Neuronal stem cell (in vitro differentiated cells): Measurements from ENCODE around the gene STX1B.

Experiments
- DNase-seq: peaks from one replicate; pipeline ENCODE4 v3.0.0-alpha.2; 2013; ENCODE audit warnings: low spot score
- H2AFZ ChIP-seq: one replicate; pipeline ENCODE4 v1.6.1; 2013; ENCODE audit warnings: mild to moderate bottlenecking, low read length, inconsistent platforms
- H2AK5ac ChIP-seq: 2 replicates; pipeline ENCODE4 v1.6.1; 2013; ENCODE audit warnings: low read depth, mild to moderate bottlenecking, inconsistent platforms, low read length, moderate library complexity, mixed read lengths
- H2BK120ac ChIP-seq: 2 replicates; pipeline ENCODE4 v1.6.1; 2013; ENCODE audit warnings: low read depth, mild to moderate bottlenecking, inconsistent platforms, low read length, moderate library complexity, mixed read lengths
- H2BK12ac ChIP-seq: one replicate; pipeline ENCODE4 v1.6.1; 2013; ENCODE audit warnings: low read length, inconsistent platforms
- H2BK15ac ChIP-seq: 2 replicates; pipeline ENCODE4 v1.6.1; 2013; ENCODE audit warnings: mild to moderate bottlenecking, low read length, inconsistent platforms, mixed read lengths
- H2BK5ac ChIP-seq: one replicate; pipeline ENCODE4 v1.6.1; 2013; ENCODE audit warnings: inconsistent platforms, mild to moderate bottlenecking, low read length, moderate library complexity
- H3K14ac ChIP-seq: one replicate; pipeline ENCODE4 v1.6.1; 2013; ENCODE audit warnings: low read length, inconsistent platforms
- H3K18ac ChIP-seq: 2 replicates; pipeline ENCODE4 v1.6.1; 2013; ENCODE audit warnings: low read length, inconsistent platforms
- H3K23ac ChIP-seq: 2 replicates; pipeline ENCODE4 v1.6.1; 2013; ENCODE audit warnings: low read depth, mild to moderate bottlenecking, mixed read lengths, low read length, inconsistent platforms; ENCODE audit not compliant: poor library complexity
- H3K27ac ChIP-seq: replicated peaks from 3 replicates; pipeline ENCODE4 v1.5.1; 2013; ENCODE audit warnings: low read length, inconsistent platforms
- H3K27me3 ChIP-seq, 3 experiments: 2 replicates each; pipeline ENCODE4 v1.6.1; 2013; ENCODE audit warnings: low read length in 3 of 3, mild to moderate bottlenecking in 2 of 3, inconsistent platforms in 1 of 3, low read depth in 1 of 3, mixed read lengths in 1 of 3, moderate library complexity in 1 of 3; ENCODE audit not compliant: control insufficient read depth in 3 of 3, insufficient read depth in 3 of 3
- H3K36me3 ChIP-seq, 2 donors: replicated peaks in 1 of 2; 2 replicates each; pipeline ENCODE4 v1.6.1; 2013; ENCODE audit warnings: low read length in 2 of 2; ENCODE audit not compliant: control insufficient read depth in 2 of 2, insufficient read depth in 2 of 2
- H3K4ac ChIP-seq: 2 replicates; pipeline ENCODE4 v1.6.1; 2013; ENCODE audit warnings: inconsistent platforms, mild to moderate bottlenecking, low read length, moderate library complexity
- H3K4me1 ChIP-seq, 2 donors: 1 replicate in 1 of 2; 2 replicates in 1 of 2; pipeline ENCODE4 v1.6.1; 2013; ENCODE audit warnings: low read length in 2 of 2, low read depth in 1 of 2; ENCODE audit not compliant: control insufficient read depth in 2 of 2, insufficient read depth in 1 of 2
- H3K4me2 ChIP-seq: one replicate; pipeline ENCODE4 v1.6.1; 2013; ENCODE audit warnings: mild to moderate bottlenecking, low read length, inconsistent platforms; ENCODE audit not compliant: insufficient read depth, poor library complexity, severe bottlenecking
- H3K4me3 ChIP-seq, 2 donors: 2 replicates each; pipeline ENCODE4 v1.5.1; 2013; ENCODE audit warnings: low read length in 2 of 2, mild to moderate bottlenecking in 2 of 2, inconsistent platforms in 1 of 2, moderate library complexity in 1 of 2
- H3K79me1 ChIP-seq: one replicate; pipeline ENCODE4 v1.6.1; 2013; ENCODE audit warnings: low read depth, mild to moderate bottlenecking, inconsistent platforms, low read length, moderate library complexity
- H3K9ac ChIP-seq: one replicate; pipeline ENCODE4 v1.6.1; 2013; ENCODE audit warnings: mild to moderate bottlenecking, low read depth, low read length, inconsistent platforms; ENCODE audit not compliant: poor library complexity
- H3K9me3 ChIP-seq, 2 donors: replicated peaks in 1 of 2; 2 replicates each; pipeline versions ENCODE3 to v1.6.1; 2013; ENCODE audit warnings: low read length in 2 of 2, mild to moderate bottlenecking in 2 of 2, inconsistent platforms in 1 of 2, low read depth in 1 of 2, mixed read lengths in 1 of 2, moderate library complexity in 1 of 2; ENCODE audit not compliant: control insufficient read depth in 2 of 2, insufficient read depth in 1 of 2
- H4K8ac ChIP-seq: one replicate; pipeline ENCODE4 v1.6.1; 2013; ENCODE audit warnings: low read depth, mild to moderate bottlenecking, inconsistent platforms, low read length, moderate library complexity
- H4K91ac ChIP-seq: one replicate; pipeline ENCODE4 v1.6.1; 2013; ENCODE audit warnings: low read length, low read depth, mild to moderate bottlenecking, inconsistent platforms; ENCODE audit not compliant: poor library complexity
- WGBS, 2 donors: extraction: QIAGEN DNeasy Blood & Tissue Kit; methylation state at CpG; one replicate each; pipeline ENCODE4 v1.1.7; 2013; ENCODE audit warnings: missing lambda C conversion rate in 2 of 2, mixed read lengths in 1 of 2; ENCODE audit not compliant: insufficient read length in 2 of 2, insufficient replicate concordance in 1 of 2; ENCODE audit errors: extremely low coverage in 2 of 2; 5-methylcytosine and 5-hydroxymethylcytosine counted together

The STX1B gene

GRCh38 chr16:31036691-31037090 lies 26.3 kb upstream of the STX1B start:
- H2AK5ac ChIP-seq, result no peak overlapping the region
- H2BK120ac ChIP-seq, result no peak overlapping the region
- no peak overlapping the region for H2BK12ac ChIP-seq
- H2AFZ ChIP-seq, result no peak overlapping the region
- no peak overlapping the region for H3K23ac ChIP-seq
- no peaks in the 10 kb centered on the region for H3K9me3 ChIP-seq
- WGBS, 2 donors, result no CpG with 5 or more reads among the region's 2 CpGs
- no peak overlapping the region for H2BK5ac ChIP-seq
- H4K91ac ChIP-seq, result no peak overlapping the region
- H3K14ac ChIP-seq, result no peak overlapping the region
- H3K4me1 ChIP-seq, result peaks cover 1 to 8% of the 10 kb centered on the region in 2 donors
- DNase-seq, result no peak
- no peak overlapping the region for H3K9ac ChIP-seq
- H3K4me3 ChIP-seq, result no peak overlapping the region
- H3K4ac ChIP-seq, result no peak overlapping the region
- no peak overlapping the region for H3K4me2 ChIP-seq
- no peak overlapping the region for H2BK15ac ChIP-seq
- H4K8ac ChIP-seq, result no peak overlapping the region
- H3K27me3 ChIP-seq, result no peaks in the 10 kb centered on the region
- peaks cover 2% of the 10 kb centered on the region for H3K79me1 ChIP-seq
- H3K27ac ChIP-seq, result no peak overlapping the region
- peaks cover 0 to 5% of the 10 kb centered on the region in 2 donors for H3K36me3 ChIP-seq
- H3K18ac ChIP-seq, result no peak overlapping the region

- peaks cover 1 to 9% of the 10 kb centered on the region in 2 donors for H3K4me1 ChIP-seq
- peak overlapping the region; percentile 21 for H3K18ac ChIP-seq
- peak overlapping the region; percentile 32 for H2BK15ac ChIP-seq
- peak overlapping the region; percentile 67 for H3K14ac ChIP-seq
- no CpG with 5 or more reads among the region's 47 CpGs for WGBS, 2 donors
- H3K36me3 ChIP-seq, result peaks cover 0 to 4% of the 10 kb centered on the region in 2 donors
- no peak overlapping the region for H3K23ac ChIP-seq
- H2AFZ ChIP-seq, result peak overlapping the region; percentile 96
- H2BK5ac ChIP-seq, result peak overlapping the region; percentile 96
- H2BK12ac ChIP-seq, result no peak overlapping the region
- H2AK5ac ChIP-seq, result peak overlapping the region; percentile 76
- H3K27ac ChIP-seq, result peak overlapping the region; percentile 20
- no peaks in the 10 kb centered on the region for H3K9me3 ChIP-seq
- peak overlapping the region; percentile 84 to 92 for H3K4me3 ChIP-seq
- peak overlapping the region; percentile 100 for H3K4me2 ChIP-seq
- no peaks in the 10 kb centered on the region for H3K27me3 ChIP-seq
- H3K79me1 ChIP-seq, result peaks cover 2% of the 10 kb centered on the region
- no peak overlapping the region for H3K4ac ChIP-seq
- H3K9ac ChIP-seq, result peak overlapping the region; percentile 91
- DNase-seq, result peak; percentile 77
- H4K8ac ChIP-seq, result no peak overlapping the region
- no peak overlapping the region for H2BK120ac ChIP-seq
- H4K91ac ChIP-seq, result no peak overlapping the region
Measured at GRCh38 chr16:31033709-31034492, 23.5 kb upstream of the STX1B start.

- H3K4me3 ChIP-seq, result peak within 1 kb of the TSS; percentile 84 to 92
- no CpG with 5 or more reads among the region's 75 CpGs for WGBS, 2 donors
- peak within 1 kb of the TSS; percentile 96 for H2BK5ac ChIP-seq
- no peak within 1 kb of the TSS for H2BK12ac ChIP-seq
- H4K8ac ChIP-seq, result no peak within 1 kb of the TSS
- H3K9ac ChIP-seq, result peak within 1 kb of the TSS; percentile 91
- H4K91ac ChIP-seq, result no peak within 1 kb of the TSS
- H3K23ac ChIP-seq, result peak within 1 kb of the TSS; percentile 12
- H2BK15ac ChIP-seq, result peak within 1 kb of the TSS; percentile 32
- peak within 1 kb of the TSS; percentile 76 for H2AK5ac ChIP-seq
- H3K18ac ChIP-seq, result peak within 1 kb of the TSS; percentile 94
- DNase-seq, result peak; percentile 96
- peaks cover 1 to 9% of the 10 kb centered on the region in 2 donors for H3K4me1 ChIP-seq
- H2AFZ ChIP-seq, result peak within 1 kb of the TSS; percentile 96
- H3K27me3 ChIP-seq, result no peaks in the 10 kb centered on the region
- H3K4me2 ChIP-seq, result peak within 1 kb of the TSS; percentile 100
- peaks cover 0 to 3% of the 10 kb centered on the region in 2 donors for H3K36me3 ChIP-seq
- peak within 1 kb of the TSS; percentile 52 for H3K27ac ChIP-seq
- H3K14ac ChIP-seq, result peak within 1 kb of the TSS; percentile 67
- peaks cover 2% of the 10 kb centered on the region for H3K79me1 ChIP-seq
- no peaks in the 10 kb centered on the region for H3K9me3 ChIP-seq
- no peak within 1 kb of the TSS for H2BK120ac ChIP-seq
- H3K4ac ChIP-seq, result no peak within 1 kb of the TSS
Measured at GRCh38 chr16:31032736-31033708, 22.6 kb upstream of the STX1B start, which contains the start of gene STX4. TSS of gene STX4 (plus strand) at chr16:31033558. CDS start at chr16:31033806, 248 bp downstream.
